Measurements from ENCODE around the gene MMP15. TPM values are rescaled to one million over a fixed set of nuclear protein-coding genes. Genes with fewer than 3 reads are reported as not detected.

The MMP15 gene
- total and polyA plus RNA-seq, 4 donors = 7.0 to 38.8 (median 21.4) TPM

DNA sequence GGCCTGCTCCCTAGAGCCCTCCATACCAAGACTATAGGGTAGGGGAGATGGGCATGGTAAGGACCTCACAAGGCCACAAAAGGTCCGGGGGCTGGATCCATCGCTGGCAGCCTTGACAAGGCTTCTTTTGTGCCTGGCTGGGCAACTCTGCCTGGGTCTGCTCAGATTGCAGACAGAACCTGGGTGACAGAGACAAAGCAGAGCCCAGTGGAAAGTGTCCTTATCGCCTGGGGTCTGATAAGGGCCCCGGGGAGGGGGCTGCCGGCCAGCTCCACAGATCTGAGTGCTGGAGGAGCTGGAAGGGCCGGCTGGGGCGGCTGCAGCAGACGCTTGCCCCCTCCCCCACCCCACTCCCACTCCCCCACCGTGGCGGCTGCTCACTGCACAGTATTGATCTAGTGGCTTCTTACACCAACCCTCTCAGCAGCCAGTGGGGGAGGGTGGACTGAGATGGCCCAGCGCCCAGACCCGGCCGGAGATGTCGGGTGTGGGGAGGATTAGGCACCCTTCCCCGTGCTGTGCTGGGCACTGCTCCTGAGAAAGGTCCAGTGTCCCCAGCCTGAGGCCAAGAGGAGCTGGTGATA is 7.2 kb downstream of the MMP15 start:
- H3K27ac ChIP-seq (ENCODE audit: low read depth in 1 of 2, low read length in 2 of 2) = peak overlapping the region; percentile 52 to 55
- peaks cover 0 to 4% (median 3%) of the 10 kb centered on the region in 4 donors for H3K36me3 ChIP-seq (ENCODE audit: control insufficient read depth in 4 of 4, insufficient read depth in 3 of 4, low read depth in 1 of 4, low read length in 3 of 4)
- DNase-seq (ENCODE audit: low spot score) = peak; percentile 65
- TF ChIP-seq JUND (IDR thresholded peaks at IDR 0.05) (no peak), SP1 (IDR thresholded peaks at IDR 0.05) (peak; percentile 34), NR2F2 (IDR thresholded peaks at IDR 0.05) (no peak), RXRA (IDR thresholded peaks at IDR 0.05) (peak; percentile 46 to 71), HNF4G (IDR thresholded peaks at IDR 0.05) (peak; percentile 33), REST (IDR thresholded peaks at IDR 0.05) (no peak), HNF4A (conservative IDR thresholded peaks at IDR 0.05) (peak; percentile 48 to 61), RAD21 (IDR thresholded peaks at IDR 0.05) (peak in 1 of 2 donors; percentile 62), FOXA2 (IDR thresholded peaks at IDR 0.05) (no peak), EGR1 (IDR thresholded peaks at IDR 0.05; ENCODE audit: low read depth in 2 of 2) (no peak)
- TF ChIP-seq, protein P1, sequence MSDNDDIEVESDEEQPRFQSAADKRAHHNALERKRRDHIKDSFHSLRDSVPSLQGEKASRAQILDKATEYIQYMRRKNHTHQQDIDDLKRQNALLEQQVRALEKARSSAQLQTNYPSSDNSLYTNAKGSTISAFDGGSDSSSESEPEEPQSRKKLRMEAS (IDR thresholded peaks at IDR 0.05) = no peak
- TF ChIP-seq, protein P2, sequence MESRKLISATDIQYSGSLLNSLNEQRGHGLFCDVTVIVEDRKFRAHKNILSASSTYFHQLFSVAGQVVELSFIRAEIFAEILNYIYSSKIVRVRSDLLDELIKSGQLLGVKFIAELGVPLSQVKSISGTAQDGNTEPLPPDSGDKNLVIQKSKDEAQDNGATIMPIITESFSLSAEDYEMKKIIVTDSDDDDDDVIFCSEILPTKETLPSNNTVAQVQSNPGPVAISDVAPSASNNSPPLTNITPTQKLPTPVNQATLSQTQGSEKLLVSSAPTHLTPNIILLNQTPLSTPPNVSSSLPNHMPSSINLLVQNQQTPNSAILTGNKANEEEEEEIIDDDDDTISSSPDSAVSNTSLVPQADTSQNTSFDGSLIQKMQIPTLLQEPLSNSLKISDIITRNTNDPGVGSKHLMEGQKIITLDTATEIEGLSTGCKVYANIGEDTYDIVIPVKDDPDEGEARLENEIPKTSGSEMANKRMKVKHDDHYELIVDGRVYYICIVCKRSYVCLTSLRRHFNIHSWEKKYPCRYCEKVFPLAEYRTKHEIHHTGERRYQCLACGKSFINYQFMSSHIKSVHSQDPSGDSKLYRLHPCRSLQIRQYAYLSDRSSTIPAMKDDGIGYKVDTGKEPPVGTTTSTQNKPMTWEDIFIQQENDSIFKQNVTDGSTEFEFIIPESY (IDR thresholded peaks at IDR 0.05) = no peak
- TF ChIP-seq, protein P3, sequence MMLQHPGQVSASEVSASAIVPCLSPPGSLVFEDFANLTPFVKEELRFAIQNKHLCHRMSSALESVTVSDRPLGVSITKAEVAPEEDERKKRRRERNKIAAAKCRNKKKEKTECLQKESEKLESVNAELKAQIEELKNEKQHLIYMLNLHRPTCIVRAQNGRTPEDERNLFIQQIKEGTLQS (IDR thresholded peaks at IDR 0.05) = no peak
- no peak overlapping the region for H3K9ac ChIP-seq (ENCODE audit: low read depth in 1 of 2, low read length in 2 of 2)
- no peaks in the 10 kb centered on the region for H3K27me3 ChIP-seq (ENCODE audit: control insufficient read depth in 4 of 4, insufficient read depth in 4 of 4, low read length in 3 of 4)
- H3K9me3 ChIP-seq (ENCODE audit: control insufficient read depth in 4 of 4, low read length in 3 of 4) = no peaks in the 10 kb centered on the region
- peaks cover 35 to 72% (median 62%) of the 10 kb centered on the region in 4 donors for H3K4me1 ChIP-seq (ENCODE audit: control insufficient read depth in 4 of 4, insufficient read depth in 4 of 4, low read length in 3 of 4)
- H3K4me3 ChIP-seq (ENCODE audit: low read depth in 1 of 3, low read length in 3 of 3) = no peak overlapping the region
- WGBS = 21% methylated on average over 15 of the region's 15 CpGs

GRCh38 chr16:58034128-58034685 is 8.7 kb downstream of the MMP15 start:
- Histone ChIP-seq H3K27me3 (ENCODE audit: control insufficient read depth in 4 of 4, insufficient read depth in 4 of 4, low read length in 3 of 4) (no peaks in the 10 kb centered on the region), H3K9me3 (ENCODE audit: control insufficient read depth in 4 of 4, low read length in 3 of 4) (no peaks in the 10 kb centered on the region), H3K4me1 (ENCODE audit: control insufficient read depth in 4 of 4, insufficient read depth in 4 of 4, low read length in 3 of 4) (peaks cover 30 to 60% (median 50%) of the 10 kb centered on the region in 4 donors), H3K27ac (ENCODE audit: low read depth in 1 of 2, low read length in 2 of 2) (no peak overlapping the region), H3K36me3 (ENCODE audit: control insufficient read depth in 4 of 4, insufficient read depth in 3 of 4, low read depth in 1 of 4, low read length in 3 of 4) (peaks cover 0 to 14% (median 11%) of the 10 kb centered on the region in 4 donors), H3K9ac (ENCODE audit: low read depth in 1 of 2, low read length in 2 of 2) (no peak overlapping the region), H3K4me3 (ENCODE audit: low read depth in 1 of 3, low read length in 3 of 3) (no peak overlapping the region)
- TF ChIP-seq FOXA2 (IDR thresholded peaks at IDR 0.05) = no peak
- TF ChIP-seq, protein P4, sequence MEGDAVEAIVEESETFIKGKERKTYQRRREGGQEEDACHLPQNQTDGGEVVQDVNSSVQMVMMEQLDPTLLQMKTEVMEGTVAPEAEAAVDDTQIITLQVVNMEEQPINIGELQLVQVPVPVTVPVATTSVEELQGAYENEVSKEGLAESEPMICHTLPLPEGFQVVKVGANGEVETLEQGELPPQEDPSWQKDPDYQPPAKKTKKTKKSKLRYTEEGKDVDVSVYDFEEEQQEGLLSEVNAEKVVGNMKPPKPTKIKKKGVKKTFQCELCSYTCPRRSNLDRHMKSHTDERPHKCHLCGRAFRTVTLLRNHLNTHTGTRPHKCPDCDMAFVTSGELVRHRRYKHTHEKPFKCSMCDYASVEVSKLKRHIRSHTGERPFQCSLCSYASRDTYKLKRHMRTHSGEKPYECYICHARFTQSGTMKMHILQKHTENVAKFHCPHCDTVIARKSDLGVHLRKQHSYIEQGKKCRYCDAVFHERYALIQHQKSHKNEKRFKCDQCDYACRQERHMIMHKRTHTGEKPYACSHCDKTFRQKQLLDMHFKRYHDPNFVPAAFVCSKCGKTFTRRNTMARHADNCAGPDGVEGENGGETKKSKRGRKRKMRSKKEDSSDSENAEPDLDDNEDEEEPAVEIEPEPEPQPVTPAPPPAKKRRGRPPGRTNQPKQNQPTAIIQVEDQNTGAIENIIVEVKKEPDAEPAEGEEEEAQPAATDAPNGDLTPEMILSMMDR (IDR thresholded peaks at IDR 0.05; ENCODE audit: low read depth, low read length, missing input control) = no peak
- no peak for TF ChIP-seq NR2F2 (IDR thresholded peaks at IDR 0.05)
- no peak for TF ChIP-seq EGR1 (IDR thresholded peaks at IDR 0.05; ENCODE audit: low read depth in 2 of 2)
- TF ChIP-seq, protein P2 (IDR thresholded peaks at IDR 0.05) = no peak
- no peak for TF ChIP-seq TAF1 (conservative IDR thresholded peaks at IDR 0.05)
- TF ChIP-seq, protein P1 (IDR thresholded peaks at IDR 0.05) = no peak
- 91% methylated on average over 14 of the region's 14 CpGs for WGBS
- no peak for DNase-seq (ENCODE audit: low spot score)

All from liver (tissue), 9 donors.